ENCODE data around the gene ICAM5.
A peak's percentile ranks its signal among the peaks of the same experiment; 100 is the strongest.
"Not testable (repeated sequence)": the region's sequence is repeated elsewhere in the genome, so short reads cannot be mapped to it uniquely, and the experiment has no call there.

Gene ICAM5, protein sequence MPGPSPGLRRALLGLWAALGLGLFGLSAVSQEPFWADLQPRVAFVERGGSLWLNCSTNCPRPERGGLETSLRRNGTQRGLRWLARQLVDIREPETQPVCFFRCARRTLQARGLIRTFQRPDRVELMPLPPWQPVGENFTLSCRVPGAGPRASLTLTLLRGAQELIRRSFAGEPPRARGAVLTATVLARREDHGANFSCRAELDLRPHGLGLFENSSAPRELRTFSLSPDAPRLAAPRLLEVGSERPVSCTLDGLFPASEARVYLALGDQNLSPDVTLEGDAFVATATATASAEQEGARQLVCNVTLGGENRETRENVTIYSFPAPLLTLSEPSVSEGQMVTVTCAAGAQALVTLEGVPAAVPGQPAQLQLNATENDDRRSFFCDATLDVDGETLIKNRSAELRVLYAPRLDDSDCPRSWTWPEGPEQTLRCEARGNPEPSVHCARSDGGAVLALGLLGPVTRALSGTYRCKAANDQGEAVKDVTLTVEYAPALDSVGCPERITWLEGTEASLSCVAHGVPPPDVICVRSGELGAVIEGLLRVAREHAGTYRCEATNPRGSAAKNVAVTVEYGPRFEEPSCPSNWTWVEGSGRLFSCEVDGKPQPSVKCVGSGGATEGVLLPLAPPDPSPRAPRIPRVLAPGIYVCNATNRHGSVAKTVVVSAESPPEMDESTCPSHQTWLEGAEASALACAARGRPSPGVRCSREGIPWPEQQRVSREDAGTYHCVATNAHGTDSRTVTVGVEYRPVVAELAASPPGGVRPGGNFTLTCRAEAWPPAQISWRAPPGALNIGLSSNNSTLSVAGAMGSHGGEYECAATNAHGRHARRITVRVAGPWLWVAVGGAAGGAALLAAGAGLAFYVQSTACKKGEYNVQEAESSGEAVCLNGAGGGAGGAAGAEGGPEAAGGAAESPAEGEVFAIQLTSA

DNA sequence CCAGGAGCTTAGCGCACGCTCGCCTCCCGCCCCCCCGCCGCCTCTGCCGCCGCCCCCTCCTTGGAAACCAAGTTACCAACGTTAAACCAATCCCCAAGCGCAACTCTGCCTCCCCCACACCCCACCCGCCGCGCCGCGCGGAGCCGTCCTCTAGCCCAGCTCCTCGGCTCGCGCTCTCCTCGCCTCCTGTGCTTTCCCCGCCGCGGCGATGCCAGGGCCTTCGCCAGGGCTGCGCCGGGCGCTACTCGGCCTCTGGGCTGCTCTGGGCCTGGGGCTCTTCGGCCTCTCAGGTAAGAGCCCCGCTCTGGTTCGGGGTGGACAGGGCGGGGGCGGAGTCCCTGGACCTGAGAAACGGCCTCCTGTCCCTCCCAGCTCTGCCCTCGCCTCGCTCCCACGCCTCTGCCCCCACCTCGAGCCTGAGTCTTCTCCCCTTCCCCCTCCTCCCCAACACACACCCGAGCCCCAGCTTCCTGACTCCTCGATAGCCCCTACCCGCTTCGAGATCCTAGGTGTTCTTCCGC, at the start of gene ICAM5:
Gene ICAM5, plus strand, starts transcription at position 117 of the 521 bp plus-strand sequence. Its CDS starts 92 bp downstream, at position 209.
- no peak for DNase-seq (ENCODE audit: low spot score)

DNA sequence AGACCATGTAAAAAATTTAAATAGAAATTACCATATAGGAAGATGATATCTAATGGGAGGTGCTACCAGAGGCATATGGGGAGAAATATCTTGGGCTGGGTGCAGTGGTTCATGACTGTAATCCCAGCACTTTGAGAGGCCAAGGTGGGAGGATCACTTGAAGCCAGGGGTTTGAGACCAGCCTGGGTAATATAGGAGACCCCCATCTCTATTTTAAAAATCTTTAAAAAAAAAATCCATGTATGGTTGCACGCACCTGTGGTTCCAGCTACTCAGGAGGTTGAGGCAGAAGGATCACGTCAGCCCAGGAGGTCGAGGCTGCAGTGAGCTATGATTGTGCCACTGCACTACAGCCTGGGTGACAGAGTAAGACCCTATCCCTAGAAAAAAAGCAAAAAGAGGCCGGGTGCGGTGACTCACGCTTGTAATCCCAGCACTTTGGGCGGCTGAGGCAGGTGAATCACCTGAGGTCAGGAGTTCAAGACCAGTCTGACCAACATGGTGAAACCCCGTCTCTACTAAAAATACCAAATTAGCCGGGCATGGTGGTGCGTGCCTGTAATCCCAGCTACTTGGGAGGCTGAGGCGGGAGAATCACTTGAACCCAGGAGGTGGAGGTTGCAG, 47.8 kb upstream of the ICAM5 start:
- not testable (repeated sequence) for DNase-seq (ENCODE audit: low spot score)

DNA sequence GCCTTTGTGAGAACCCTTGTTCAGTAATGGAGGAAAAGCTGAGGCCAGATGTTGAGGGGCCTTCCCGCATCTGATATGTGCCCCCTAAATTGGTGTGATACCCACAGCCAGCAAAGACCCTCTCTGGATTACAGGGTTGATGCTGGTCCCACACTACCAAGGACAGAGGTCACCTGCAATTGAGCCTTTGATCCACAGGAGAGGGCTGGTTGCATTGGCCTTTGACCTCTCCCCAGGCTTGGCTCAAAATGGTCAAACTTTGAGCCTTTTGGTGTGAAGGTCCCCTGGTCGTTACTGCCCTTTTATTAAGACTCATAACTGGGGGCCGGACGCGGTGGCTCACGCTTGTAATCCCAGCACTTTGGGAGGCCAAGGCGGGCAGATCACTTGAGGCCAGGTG, 46.1 kb upstream of the ICAM5 start:
- DNase-seq (ENCODE audit: low spot score), result no peak

DNA sequence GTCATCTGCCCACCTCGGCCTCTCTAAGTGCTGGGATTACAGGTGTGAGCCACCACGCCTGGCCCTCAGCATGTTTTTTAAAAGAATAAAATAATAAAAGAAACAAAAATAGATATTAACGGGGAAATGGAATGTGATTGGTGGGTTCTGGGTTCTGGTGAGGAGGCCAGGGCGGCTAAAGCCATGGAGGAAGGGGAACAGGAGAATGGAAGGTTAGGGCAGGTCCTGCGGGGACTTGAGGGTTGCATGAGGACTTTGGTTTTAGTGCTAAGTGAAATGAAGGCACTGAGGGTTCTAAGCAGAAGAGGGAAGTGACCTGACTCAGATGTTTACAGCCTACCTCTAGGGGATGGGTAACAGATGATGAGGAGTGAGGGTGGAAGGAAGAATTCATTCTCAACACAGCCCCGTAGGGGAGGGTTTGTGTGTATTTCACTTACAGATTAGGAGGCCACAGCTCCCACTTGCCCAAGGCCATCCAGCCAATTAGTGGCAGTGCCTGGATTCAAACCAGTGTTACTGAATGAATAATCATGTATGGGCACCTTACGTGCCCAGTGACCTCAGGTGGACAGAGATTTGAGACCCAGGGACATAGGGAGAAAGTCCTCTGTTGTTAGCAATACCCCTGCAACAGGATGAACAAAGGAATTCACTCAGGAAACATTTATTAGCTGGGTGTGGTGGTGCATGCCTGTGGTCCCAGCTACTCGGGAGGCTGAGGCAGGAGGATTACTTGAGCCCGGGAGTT, 44.4 kb upstream of the ICAM5 start:
- no peak for DNase-seq (ENCODE audit: low spot score)

DNA sequence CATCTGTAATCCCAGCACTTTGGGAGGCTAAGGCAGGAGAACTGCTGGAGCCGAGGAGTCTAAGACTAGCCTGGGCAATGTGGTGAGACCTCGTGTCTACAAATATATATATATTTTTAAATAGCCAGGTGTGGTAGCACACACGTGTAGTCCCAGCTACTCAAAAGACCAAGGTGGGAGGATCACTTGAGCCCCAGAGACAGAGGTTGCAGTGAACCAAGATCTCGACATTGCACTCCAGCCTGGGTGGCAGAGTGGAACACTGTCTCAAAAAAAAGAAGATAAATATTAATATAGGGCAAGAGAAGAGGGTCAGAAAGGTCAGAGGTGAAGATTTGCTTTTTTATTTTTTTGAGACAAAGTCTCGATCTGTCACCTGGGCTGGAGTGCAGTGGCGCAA, 43.2 kb upstream of the ICAM5 start:
- DNase-seq (ENCODE audit: low spot score), result no peak

DNA sequence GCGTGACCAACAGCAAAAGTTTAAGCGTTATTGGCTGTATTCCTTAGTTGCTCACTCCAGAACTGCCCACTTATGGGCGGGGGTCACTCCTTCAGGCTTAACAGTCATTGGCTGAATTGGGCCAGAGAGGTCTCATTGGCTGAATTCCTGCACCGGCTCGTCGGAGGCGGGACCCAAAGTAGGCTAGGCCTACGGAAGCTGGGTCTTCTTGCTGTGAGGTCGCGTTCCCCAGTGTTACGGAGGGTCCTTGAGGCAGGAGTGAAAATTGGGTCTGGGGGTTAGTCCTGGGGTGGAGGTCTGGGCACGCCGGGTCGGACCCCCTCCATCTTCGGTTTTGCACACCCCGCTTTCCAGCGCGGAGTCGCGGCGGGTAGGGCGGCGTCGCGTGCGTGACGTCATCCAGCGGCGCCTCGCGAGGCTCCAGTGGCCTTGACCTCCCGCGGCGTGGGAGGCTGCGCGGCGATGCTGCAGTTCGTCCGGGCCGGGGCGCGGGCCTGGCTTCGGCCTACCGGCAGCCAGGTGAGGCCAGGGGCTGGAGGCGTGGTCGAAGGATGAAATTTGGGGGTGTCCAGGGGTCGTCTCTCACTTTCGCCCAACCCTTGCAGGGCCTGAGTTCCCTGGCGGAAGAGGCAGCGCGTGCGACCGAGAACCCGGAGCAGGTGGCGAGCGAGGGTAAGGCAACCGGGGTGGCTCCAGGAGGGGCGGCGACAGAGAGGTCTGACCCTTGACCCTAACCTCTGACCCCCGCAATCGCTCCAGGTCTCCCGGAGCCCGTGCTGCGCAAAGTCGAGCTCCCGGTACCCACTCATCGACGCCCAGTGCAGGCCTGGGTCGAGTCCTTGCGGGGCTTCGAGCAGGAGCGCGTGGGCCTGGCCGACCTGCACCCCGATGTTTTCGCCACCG, 37.7 kb upstream of the ICAM5 start, which contains the start of gene MRPL4:
Gene MRPL4, plus strand, starts transcription at position 423 of the 903 bp plus-strand sequence. Its CDS starts 40 bp downstream, at position 463.
- DNase-seq (ENCODE audit: low spot score), result peak; percentile 100

DNA sequence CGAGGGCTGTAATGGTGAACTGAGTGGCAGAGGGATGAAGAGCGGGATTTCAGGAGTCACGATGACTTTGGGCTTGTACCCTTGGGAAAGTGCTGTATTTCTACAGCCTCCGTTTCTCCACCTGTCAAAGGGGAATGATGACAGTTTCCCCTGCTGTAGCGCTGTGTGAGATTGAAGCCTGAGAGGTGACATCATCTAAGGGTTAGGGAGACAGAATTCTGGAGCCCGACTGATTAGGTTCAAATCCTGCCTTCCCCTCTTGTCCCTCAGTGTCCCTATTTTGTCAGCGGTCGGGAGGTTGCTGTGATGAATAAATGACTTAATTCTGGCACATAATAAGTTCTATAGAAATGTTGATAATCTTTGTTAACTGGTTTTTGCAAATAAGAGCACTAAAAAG, 37.0 kb upstream of the ICAM5 start:
- DNase-seq (ENCODE audit: low spot score), result no peak

DNA sequence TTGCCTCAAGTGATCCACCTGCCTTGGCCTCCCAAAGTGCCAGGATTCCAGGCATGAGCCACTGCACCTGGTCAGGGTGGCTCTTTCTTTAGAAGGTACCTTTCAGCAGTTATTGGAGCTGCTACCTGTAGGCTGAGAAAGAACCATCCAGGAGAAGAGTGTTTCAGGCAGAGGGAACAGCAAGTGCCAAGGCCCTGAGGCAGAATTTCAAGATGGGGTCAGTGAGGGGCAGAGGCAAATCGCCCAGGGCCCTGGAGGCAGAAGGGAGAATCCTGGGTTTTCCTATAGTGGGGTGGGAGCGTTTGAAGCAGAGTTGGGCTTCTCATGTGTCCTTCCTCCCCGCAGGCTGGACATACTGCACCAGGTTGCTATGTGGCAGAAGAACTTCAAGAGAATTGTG, 35.5 kb upstream of the ICAM5 start:
- DNase-seq (ENCODE audit: low spot score), result no peak

DNA sequence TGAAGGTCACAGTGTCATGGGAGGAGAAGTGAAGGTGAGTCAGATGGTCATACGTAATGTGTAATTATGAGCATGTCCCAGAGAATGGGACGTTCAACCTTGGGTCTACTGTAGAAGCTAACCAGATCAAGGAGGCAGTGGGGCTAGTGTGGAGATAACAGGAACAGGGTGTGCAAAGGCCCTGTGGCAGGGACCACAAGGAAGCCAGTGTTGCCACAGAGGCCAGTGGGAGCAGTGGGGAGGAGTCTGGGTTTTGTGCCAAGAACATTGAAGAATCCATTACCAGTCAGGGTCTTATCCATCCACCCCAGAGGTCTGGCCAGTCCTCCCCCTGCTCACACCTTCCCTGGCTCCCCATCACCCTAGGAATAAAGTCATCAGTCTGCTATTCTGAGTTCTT, 34.4 kb upstream of the ICAM5 start:
- no peak for DNase-seq (ENCODE audit: low spot score)

DNA sequence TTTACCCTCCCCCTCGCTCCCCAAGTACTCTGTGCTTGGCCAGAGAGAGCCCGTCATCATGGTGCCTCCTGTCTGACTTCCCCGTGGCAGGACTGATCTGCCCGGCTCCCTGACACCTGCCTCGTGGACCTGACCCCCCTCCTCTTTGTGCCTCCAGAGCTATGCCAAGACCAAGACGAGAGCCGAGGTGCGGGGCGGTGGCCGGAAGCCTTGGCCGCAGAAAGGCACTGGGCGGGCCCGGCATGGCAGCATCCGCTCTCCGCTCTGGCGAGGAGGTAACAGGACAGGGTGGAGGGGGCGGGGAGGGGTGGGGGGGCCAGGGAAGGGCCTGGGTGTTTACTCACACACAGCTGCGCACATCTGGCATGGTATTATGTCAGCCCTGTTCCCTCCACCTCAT, 33.2 kb upstream of the ICAM5 start:
- no peak for DNase-seq (ENCODE audit: low spot score)

DNA sequence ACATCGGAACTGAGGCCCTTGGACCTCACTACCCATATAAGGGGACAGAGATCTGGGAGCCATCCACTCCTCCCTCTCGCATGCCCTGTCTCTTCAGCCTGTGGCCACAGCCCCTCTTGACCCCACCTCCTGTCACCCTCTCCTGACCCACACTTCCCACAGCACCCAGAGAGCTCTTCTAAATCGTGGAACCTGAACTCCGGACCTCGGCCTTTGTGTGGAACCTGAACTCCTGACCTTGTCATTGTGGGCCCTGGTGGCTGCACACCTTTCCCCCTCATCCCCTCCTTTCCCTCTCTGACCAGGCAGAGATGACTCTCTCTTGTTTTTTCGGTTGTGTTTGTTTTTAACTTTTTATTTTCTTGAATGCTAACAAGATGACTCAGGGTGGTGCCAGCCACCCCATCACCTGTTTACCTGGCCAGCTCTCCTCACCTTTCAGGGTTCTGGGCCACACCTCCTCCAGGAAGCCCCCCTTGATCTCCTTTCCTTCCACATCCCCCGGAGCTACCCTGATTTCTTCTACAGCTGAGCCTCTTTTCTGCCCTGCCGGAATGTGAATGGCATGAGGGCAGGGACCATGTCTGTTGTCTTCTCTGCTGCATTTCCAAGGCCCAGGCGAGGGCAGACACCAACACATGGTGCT, 32.7 kb upstream of the ICAM5 start:
- DNase-seq (ENCODE audit: low spot score), result no peak

DNA sequence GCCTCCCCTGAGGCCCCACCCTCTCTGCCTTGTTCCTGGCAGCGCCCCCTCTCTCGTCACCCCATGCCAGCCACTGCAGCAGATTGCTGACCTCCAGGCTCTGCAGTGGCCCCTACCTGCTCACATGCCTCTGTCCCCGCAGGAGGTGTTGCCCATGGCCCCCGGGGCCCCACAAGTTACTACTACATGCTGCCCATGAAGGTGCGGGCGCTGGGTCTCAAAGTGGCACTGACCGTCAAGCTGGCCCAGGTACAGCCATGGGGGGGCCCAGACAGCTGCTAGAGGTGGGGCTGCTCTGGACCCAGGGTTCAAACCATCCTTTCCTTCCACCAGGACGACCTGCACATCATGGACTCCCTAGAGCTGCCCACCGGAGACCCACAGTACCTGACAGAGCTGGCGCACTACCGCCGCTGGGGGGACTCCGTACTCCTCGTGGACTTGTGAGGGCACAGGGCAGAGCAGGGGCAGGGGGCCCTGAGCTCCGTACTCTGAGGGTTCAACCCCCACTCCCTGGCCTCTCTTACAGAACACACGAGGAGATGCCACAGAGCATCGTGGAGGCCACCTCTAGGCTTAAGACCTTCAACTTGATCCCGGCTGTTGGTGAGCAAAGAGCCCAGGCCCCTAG, 31.6 kb upstream of the ICAM5 start:
- DNase-seq (ENCODE audit: low spot score), result no peak

DNA sequence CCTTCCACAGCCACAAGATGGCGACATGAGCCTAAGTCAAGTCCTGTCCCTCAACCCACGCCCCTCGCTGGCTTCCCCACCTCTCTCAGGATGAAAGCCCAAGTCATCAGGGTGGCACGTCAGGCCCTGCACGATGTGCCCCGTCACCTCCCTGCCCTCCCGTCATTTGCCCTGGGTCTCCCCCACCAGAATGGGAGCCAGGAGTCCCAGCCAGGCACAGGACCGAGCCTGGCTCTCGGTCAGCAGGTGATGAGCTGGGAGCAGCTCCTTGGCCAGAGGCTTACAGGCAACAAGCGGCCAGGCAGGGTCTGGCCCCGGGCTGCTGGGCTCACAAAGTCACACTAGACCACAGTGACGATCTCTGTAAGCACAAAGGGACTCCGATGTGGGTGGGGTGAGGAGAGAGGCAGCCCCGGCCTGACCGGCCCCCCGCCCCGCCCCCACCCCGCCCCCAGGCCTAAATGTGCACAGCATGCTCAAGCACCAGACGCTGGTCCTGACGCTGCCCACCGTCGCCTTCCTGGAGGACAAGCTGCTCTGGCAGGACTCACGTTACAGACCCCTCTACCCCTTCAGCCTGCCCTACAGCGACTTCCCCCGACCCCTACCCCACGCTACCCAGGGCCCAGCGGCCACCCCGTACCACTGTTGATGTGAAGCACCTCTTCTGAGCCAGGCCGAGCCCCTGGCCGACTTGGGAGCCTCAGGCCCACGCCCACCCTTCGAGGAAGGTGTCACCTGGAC, 30.4 kb upstream of the ICAM5 start:
- DNase-seq (ENCODE audit: low spot score), result peak; percentile 83

DNA sequence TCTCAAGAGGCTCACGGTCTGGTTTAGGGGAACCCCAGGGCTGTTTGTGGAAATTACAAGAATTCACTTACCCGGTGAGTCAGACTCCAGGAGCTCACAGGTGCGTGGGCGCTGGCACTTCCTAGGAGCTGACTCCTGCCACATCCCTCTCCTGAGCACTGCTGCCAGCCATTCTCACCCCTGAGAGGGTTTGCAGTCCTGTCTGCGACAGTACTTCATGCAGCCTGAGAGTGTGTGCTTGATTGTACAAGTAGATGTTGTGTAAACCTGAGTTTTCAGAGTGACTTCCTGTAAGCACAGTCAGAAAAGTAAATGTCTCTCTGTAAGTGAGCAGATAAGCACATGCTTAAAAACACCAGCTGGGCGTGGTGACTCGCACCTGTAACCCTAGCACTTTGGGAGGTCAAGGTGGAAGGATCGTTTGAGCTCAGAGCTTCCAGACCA, 29.6 kb upstream of the ICAM5 start:
- no peak for DNase-seq (ENCODE audit: low spot score)

DNA sequence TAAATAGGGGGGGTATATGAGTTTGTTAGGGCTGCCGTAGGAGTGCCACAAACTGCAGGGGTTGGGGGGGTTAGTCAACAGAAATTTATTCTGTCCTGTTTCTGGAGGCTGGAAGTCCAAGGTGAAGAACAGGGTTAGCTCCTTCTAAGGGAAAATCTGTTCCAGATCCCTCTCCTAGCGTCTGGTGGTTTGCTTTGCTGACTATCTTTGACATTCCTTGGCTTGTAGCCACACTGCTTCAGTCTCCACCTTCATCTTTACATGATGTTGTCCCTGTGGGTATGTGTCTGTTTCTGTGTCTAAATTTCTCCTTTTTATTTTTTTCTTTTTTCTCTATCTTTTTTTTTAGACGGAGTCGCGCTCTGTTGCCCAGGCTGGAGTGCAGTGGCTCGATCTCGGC, 27.0 kb upstream of the ICAM5 start:
- DNase-seq (ENCODE audit: low spot score), result no peak

DNA sequence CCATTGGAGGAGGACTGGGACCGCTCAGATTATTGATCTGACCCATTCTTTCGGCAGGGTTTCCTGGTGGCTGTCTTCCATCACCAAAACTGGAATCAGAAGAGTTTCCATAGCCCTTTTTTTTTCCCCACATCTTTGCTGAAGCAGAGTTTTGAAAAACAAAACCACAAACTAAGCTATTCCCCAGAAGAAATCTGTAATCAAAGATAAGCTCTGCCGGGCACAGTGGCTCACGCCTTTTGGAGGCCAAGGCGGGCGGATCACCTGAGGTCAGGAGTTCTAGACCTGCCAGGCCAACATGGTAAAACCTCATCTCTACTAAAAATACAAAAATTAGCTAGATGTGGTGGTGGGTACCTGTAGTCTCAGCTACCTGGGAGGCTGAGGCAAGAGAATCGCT, 23.0 kb upstream of the ICAM5 start:
- no peak for DNase-seq (ENCODE audit: low spot score)

DNA sequence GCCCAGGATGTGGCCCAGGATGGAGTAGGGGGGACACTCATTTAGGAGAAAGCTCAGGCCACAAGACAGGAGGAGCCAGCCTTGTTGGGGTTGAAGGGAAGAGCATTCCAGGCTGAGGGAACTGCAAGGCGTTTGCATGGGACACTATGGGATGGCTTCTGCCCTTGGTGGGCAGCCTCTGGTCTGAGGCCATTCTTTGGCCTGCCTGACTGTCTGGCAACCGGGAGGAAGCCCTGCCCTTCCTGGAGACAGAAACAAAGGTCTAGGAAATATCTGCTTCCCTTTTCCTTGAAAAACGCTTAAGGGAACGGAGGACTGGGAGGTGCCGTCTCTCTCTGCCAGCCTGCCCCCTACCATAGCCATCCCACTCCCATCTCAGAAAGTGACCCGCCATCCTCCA, 21.7 kb upstream of the ICAM5 start:
- DNase-seq (ENCODE audit: low spot score), result no peak

DNA sequence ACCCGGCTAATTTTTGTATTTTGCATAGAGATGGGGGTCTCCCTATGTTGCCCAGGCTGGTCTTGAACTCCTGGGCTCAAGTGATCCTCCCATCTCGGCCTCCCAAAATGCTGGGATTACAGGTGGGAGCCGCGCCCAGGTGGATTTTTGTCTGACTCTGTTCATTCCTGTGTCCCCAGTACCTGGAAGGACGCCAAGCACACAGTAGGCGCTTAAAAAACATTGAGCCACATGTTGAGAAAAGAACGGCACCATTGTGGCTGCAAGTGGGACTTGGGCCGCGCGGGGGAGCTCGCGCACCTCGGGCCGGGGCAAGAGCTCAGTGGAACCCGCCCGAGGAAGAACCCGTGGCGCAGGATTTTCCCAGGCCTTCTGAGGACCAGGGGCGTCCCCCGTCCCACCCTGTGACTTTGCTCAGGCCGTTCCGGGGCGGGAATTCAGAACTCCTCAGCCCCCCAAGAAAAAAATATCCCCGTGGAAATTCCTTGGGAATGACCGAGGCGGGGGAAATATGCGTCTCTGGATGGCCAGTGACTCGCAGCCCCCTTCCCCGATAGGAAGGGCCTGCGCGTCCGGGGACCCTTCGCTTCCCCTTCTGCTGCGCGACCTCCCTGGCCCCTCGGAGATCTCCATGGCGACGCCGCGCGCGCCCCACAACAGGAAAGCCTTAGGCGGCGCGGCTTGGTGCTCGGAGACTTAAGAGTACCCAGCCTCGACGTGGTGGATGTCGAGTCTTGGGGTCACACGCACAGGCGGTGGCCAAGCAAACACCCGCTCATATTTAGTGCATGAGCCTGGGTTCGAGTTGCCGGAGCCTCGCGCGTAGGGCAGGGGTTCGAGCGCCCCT, 20.2 kb upstream of the ICAM5 start:
- peak; percentile 60 for DNase-seq (ENCODE audit: low spot score)
